HepG2 (cell line): ENCODE results near the gene TIFAB. TPM values are rescaled to one million over a fixed set of nuclear protein-coding genes. Genes with fewer than 3 reads are reported as not detected.

Experiments used
- ARID4A ChIP-seq: sonication (generic); formaldehyde crosslinking; IDR thresholded peaks from 2 replicates; pipeline ENCODE4 v1.5.0; 2020; ENCODE audit warnings: mild to moderate bottlenecking, missing genetic modification reagents, borderline replicate concordance
- CEBPG ChIP-seq: IDR thresholded peaks from 2 replicates; pipeline ENCODE4 v1.6.1; 2016
- ETS1 ChIP-seq: sonication (generic); formaldehyde crosslinking; IDR thresholded peaks from 2 replicates; pipeline ENCODE4 v1.4.0; 2020; ENCODE audit warnings: missing genetic modification reagents
- FOXP1 ChIP-seq, 2 experiments: fragments of 450-650 bp in 1 of 2; IDR thresholded peaks; 2 replicates each; pipeline ENCODE4 v1.6.1; 2017 to 2018; ENCODE audit warnings: antibody characterized with exemption in 1 of 2
- GABPB1 ChIP-seq: IDR thresholded peaks from 2 replicates; pipeline ENCODE4 v1.6.1; 2016; ENCODE audit warnings: mild to moderate bottlenecking, missing genetic modification reagents, moderate library complexity, missing compliant biosample characterization
- MTF2 ChIP-seq: sonication (generic); formaldehyde crosslinking; IDR thresholded peaks from 2 replicates; pipeline ENCODE4 v1.5.0; 2020; ENCODE audit warnings: missing genetic modification reagents, borderline replicate concordance
- NR2C2 ChIP-seq: sonication (generic); formaldehyde crosslinking; IDR thresholded peaks from 2 replicates; pipeline ENCODE4 v1.4.0; 2020; ENCODE audit warnings: missing genetic modification reagents, mild to moderate bottlenecking, moderate library complexity, borderline replicate concordance
- NR2F1 ChIP-seq, 2 experiments: fragments of 450-650 bp in 1 of 2; formaldehyde crosslinking in 1 of 2; IDR thresholded peaks; 2 replicates each; pipeline versions ENCODE4 v1.5.0 to v1.6.1; 2016 to 2020; ENCODE audit warnings: mild to moderate bottlenecking in 1 of 2, missing compliant biosample characterization in 1 of 2, missing genetic modification reagents in 1 of 2, moderate library complexity in 1 of 2
- REXO4 ChIP-seq: sonication (generic); formaldehyde crosslinking; IDR thresholded peaks from 2 replicates; pipeline ENCODE4 v1.8.0; 2022; ENCODE audit warnings: missing genetic modification reagents, mild to moderate bottlenecking, borderline replicate concordance
- RXRB ChIP-seq: IDR thresholded peaks from 2 replicates; pipeline ENCODE4 v1.6.1; 2016; ENCODE audit warnings: borderline replicate concordance, missing genetic modification reagents, missing compliant biosample characterization
- XRCC5 ChIP-seq: fragments of 200-400 bp; formaldehyde crosslinking; optimal IDR thresholded peaks from 2 replicates; pipeline ENCODE3; 2017; ENCODE audit warnings: mild to moderate bottlenecking, low read length
- ZBED4 ChIP-seq: sonication (generic); formaldehyde crosslinking; IDR thresholded peaks from 2 replicates; pipeline ENCODE4 v1.4.0; 2020; ENCODE audit warnings: missing genetic modification reagents, borderline replicate concordance
- ZFP37 ChIP-seq: sonication (generic); formaldehyde crosslinking; IDR thresholded peaks from 2 replicates; pipeline ENCODE4 v1.4.0; 2020; ENCODE audit warnings: missing genetic modification reagents, borderline replicate concordance
- ZNF570 ChIP-seq: sonication (generic); formaldehyde crosslinking; IDR thresholded peaks from 2 replicates; pipeline ENCODE4 v1.4.0; 2020; ENCODE audit warnings: mild to moderate bottlenecking, missing genetic modification reagents, borderline replicate concordance
- ZNF724P ChIP-seq: sonication (generic); formaldehyde crosslinking; IDR thresholded peaks from 2 replicates; pipeline ENCODE4 v1.8.0; 2022; ENCODE audit warnings: missing genetic modification reagents, borderline replicate concordance
- ZNF782 ChIP-seq: sonication (generic); formaldehyde crosslinking; IDR thresholded peaks from 2 replicates; pipeline ENCODE4 v1.4.0; 2020; ENCODE audit warnings: missing genetic modification reagents, mild to moderate bottlenecking, borderline replicate concordance
- polyA plus RNA-seq, 8 experiments: library from polyadenylated mRNA; depleted of rRNA in 3 of 8; stranded (reverse) in 7 of 8; unstranded in 1 of 8; fragments of >200 nt; fragmentation: Illumina TruSeq in 4 of 8; extraction: Trizol in 4 of 8; gene quantifications; 2 replicates each; pipeline versions ENCODE4 v1.2.1 to v1.2.3, GENCODE V29; 2011 to 2016; ENCODE audit warnings: low read depth in 4 of 8, missing spikeins in 1 of 8, mixed read lengths in 1 of 8; ENCODE audit not compliant: insufficient read depth in 1 of 8
- total RNA-seq, 5 experiments: library from RNA; depleted of rRNA; stranded (reverse); fragments of >200 nt; fragmentation: Illumina TruSeq; extraction: Trizol; gene quantifications; 2 replicates each; pipeline ENCODE4 v1.2.3, GENCODE V29; 2016; ENCODE audit warnings: low read depth in 1 of 5

Gene TIFAB
- total and polyA plus RNA-seq, 2 of the 13 experiments (the other 11 are each of a cell fraction or from before 2014, with no cell fraction given) = not detected

- TF ChIP-seq FOXP1 (IDR thresholded peaks at IDR 0.05) = no peak
- TF ChIP-seq FOXP1 (CRISPR knock-in tag; IDR thresholded peaks at IDR 0.05) = no peak
- no peak for TF ChIP-seq ZFP37 (CRISPR knock-in tag)
- TF ChIP-seq MTF2 = no peak
- peak; percentile 36; the same call in 1 of the 2 replicates for TF ChIP-seq CEBPG (CRISPR knock-in tag)
- 0 out of 2 replicates have a peak, but pooled peaks have one; percentile 12 for TF ChIP-seq RXRB (CRISPR knock-in tag)
- no peak for TF ChIP-seq ARID4A (CRISPR knock-in tag)
- TF ChIP-seq GABPB1 (CRISPR knock-in tag) = peak; percentile 30; the same call in 1 of the 2 replicates
- TF ChIP-seq REXO4 = no peak
- no peak for TF ChIP-seq ZNF724P (CRISPR knock-in tag)
- no peak for TF ChIP-seq ZNF782
- no peak for TF ChIP-seq NR2F1 (CRISPR knock-in tag; IDR thresholded peaks at IDR 0.05)
- TF ChIP-seq ZNF570 (CRISPR knock-in tag) = no peak
- TF ChIP-seq ETS1 (CRISPR knock-in tag) = no peak
- TF ChIP-seq NR2C2 (CRISPR knock-in tag) = no peak
- peak; percentile 95 for TF ChIP-seq XRCC5
- no peak for TF ChIP-seq ZBED4 (CRISPR knock-in tag)
- TF ChIP-seq, all 625 proteins: peak for 21
Observed at GRCh38 chr5:135462304-135462703, 10.2 kb upstream of the TIFAB start (continued).
